CD8-positive, alpha-beta memory T cell (primary cell): ENCODE results near the gene KRTAP4-5. TPM values are rescaled to one million over a fixed set of nuclear protein-coding genes. Genes with fewer than 3 reads are reported as not detected.
"Not testable (repeated sequence)": the region's sequence is repeated elsewhere in the genome, so short reads cannot be mapped to it uniquely, and the experiment has no call there.

Experiments
- CTCF ChIA-PET: fragments of 350-600 bp; sonication (Branson Sonifier 250); formaldehyde crosslinking; loops from one replicate; lab custom pipeline; 2021; ENCODE audit warnings: antibody characterized with exemption; lab: Charles Lee
- POLR2A ChIA-PET: fragments of 350-600 bp; sonication (Branson Sonifier 250); formaldehyde crosslinking; loops from one replicate; lab custom pipeline; 2021; ENCODE audit warnings: antibody characterized with exemption; lab: Charles Lee
- DNase-seq, 5 donors: peaks; one replicate each; pipeline versions ENCODE4 v3.0.0 to v3.0.0-alpha.2; 2020 to 2022; ENCODE audit warnings: mixed read lengths in 1 of 5
- H3K27ac ChIP-seq: one replicate; pipeline ENCODE4 v1.7.0; 2013; ENCODE audit warnings: low read depth, mild to moderate bottlenecking, low read length, moderate library complexity
- H3K27me3 ChIP-seq: 2 replicates; pipeline ENCODE4 v1.7.0; 2013; ENCODE audit warnings: low read length, mild to moderate bottlenecking; ENCODE audit not compliant: insufficient read depth, poor library complexity, severe bottlenecking
- H3K36me3 ChIP-seq: 2 replicates; pipeline ENCODE4 v1.7.0; 2013; ENCODE audit warnings: mild to moderate bottlenecking, low read length, moderate library complexity; ENCODE audit not compliant: insufficient read depth
- H3K4me1 ChIP-seq: 2 replicates; pipeline ENCODE4 v1.7.0; 2013; ENCODE audit warnings: mild to moderate bottlenecking, low read length, moderate library complexity; ENCODE audit not compliant: insufficient read depth
- H3K4me3 ChIP-seq: 2 replicates; pipeline ENCODE4 v1.7.0; 2013; ENCODE audit warnings: mild to moderate bottlenecking, low read length
- H3K9me3 ChIP-seq: 2 replicates; pipeline ENCODE4 v1.7.0; 2013; ENCODE audit warnings: mild to moderate bottlenecking, low read length
- H3K27ac Mint-ChIP-seq, 8 donors: one replicate each; pipeline ENCODE4 v1.8.0; 2020 to 2021; ENCODE audit warnings: mixed read lengths in 8 of 8, mild to moderate bottlenecking in 6 of 8, inconsistent platforms in 3 of 8, moderate library complexity in 3 of 8
- H3K27me3 Mint-ChIP-seq, 2 donors: one replicate each; pipeline ENCODE4 v1.8.0; 2020 to 2021; ENCODE audit warnings: mixed read lengths in 2 of 2, mild to moderate bottlenecking in 1 of 2, moderate library complexity in 1 of 2
- H3K36me3 Mint-ChIP-seq, 3 donors: one replicate each; pipeline ENCODE4 v1.8.0; 2020 to 2021; ENCODE audit warnings: mixed read lengths in 3 of 3, inconsistent platforms in 1 of 3, mild to moderate bottlenecking in 1 of 3
- H3K4me1 Mint-ChIP-seq, 3 donors: one replicate each; pipeline ENCODE4 v1.8.0; 2020 to 2021; ENCODE audit warnings: mixed read lengths in 3 of 3, inconsistent platforms in 1 of 3, mild to moderate bottlenecking in 1 of 3
- H3K4me3 Mint-ChIP-seq, 7 donors: one replicate each; pipeline ENCODE4 v1.8.0; 2020 to 2021; ENCODE audit warnings: mixed read lengths in 7 of 7, mild to moderate bottlenecking in 6 of 7, moderate library complexity in 4 of 7, inconsistent platforms in 2 of 7
- H3K9me3 Mint-ChIP-seq, 5 donors: one replicate each; pipeline ENCODE4 v1.8.0; 2020 to 2022; ENCODE audit warnings: mixed read lengths in 5 of 5, mild to moderate bottlenecking in 3 of 5, moderate library complexity in 2 of 5, inconsistent platforms in 1 of 5
- polyA plus RNA-seq: library from polyadenylated mRNA; unstranded; fragments of 300-500 nt; fragmentation: Illumina TruSeq; gene quantifications from one replicate; pipeline ENCODE4 v1.2.3, GENCODE V29; 2021
- total RNA-seq, 2 experiments: library from RNA; stranded (reverse); gene quantifications; one replicate each; pipeline ENCODE4 v1.2.3, GENCODE V29; 2021

The KRTAP4-5 gene
- total and polyA plus RNA-seq, 3 experiments from 2014 or later, result not detected

DNA sequence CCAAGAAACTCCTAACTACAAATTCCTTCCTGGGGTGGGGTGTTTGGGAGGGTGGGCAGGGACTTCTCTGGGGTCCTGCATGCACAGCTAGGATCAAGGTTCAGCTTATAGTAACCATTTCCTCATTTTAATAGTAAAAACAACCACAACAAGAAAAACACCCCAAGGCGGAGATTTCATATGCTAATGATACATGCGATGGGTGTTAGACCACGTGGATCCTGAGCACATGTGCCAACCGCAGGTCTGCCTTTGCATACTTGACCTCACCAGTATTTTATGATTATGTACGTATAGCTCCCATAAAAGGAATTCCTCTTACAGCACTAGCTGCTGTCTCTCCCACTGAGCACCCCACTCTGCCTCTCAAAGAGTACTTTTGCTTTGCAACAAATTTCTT, 33.3 kb downstream of the KRTAP4-5 start:
- Mint-ChIP-seq H3K9me3 (peaks cover 0 to 2% (median 0%) of the 10 kb centered on the region in 5 donors), H3K4me1 (peaks cover 12 to 20% (median 15%) of the 10 kb centered on the region in 3 donors), H3K36me3 (peaks cover 0 to 10% (median 0%) of the 10 kb centered on the region in 3 donors), H3K27me3 (peaks cover 5 to 49% of the 10 kb centered on the region in 2 donors), H3K27ac (peak overlapping the region in 1 of 8 donors; percentile 38), H3K4me3 (no peak overlapping the region)
- CTCF ChIA-PET, result no interaction called here
- Histone ChIP-seq H3K36me3 (no peaks in the 10 kb centered on the region), H3K9me3 (no peaks in the 10 kb centered on the region), H3K4me1 (peaks cover 15% of the 10 kb centered on the region), H3K27ac (no peak overlapping the region), H3K4me3 (no peak overlapping the region), H3K27me3 (no peaks in the 10 kb centered on the region)
- DNase-seq, result no peak
- POLR2A ChIA-PET, result no interaction called here

GRCh38 chr17:41111151-41111885, 38.3 kb downstream of the KRTAP4-5 start:
- CTCF ChIA-PET, result no interaction called here
- Histone ChIP-seq H3K36me3 (no peaks in the 10 kb centered on the region), H3K27ac (no peak overlapping the region), H3K9me3 (no peaks in the 10 kb centered on the region), H3K4me1 (no peaks in the 10 kb centered on the region), H3K4me3 (no peak overlapping the region), H3K27me3 (no peaks in the 10 kb centered on the region)
- Mint-ChIP-seq H3K27me3 (peaks cover 4 to 57% of the 10 kb centered on the region in 2 donors), H3K27ac (no peak overlapping the region), H3K36me3 (peaks cover 0 to 9% (median 0%) of the 10 kb centered on the region in 3 donors), H3K9me3 (peaks cover 0 to 5% (median 0%) of the 10 kb centered on the region in 5 donors), H3K4me3 (no peak overlapping the region), H3K4me1 (peaks cover 0 to 6% (median 4%) of the 10 kb centered on the region in 3 donors)
- POLR2A ChIA-PET, result no interaction called here
- DNase-seq, result no peak

DNA sequence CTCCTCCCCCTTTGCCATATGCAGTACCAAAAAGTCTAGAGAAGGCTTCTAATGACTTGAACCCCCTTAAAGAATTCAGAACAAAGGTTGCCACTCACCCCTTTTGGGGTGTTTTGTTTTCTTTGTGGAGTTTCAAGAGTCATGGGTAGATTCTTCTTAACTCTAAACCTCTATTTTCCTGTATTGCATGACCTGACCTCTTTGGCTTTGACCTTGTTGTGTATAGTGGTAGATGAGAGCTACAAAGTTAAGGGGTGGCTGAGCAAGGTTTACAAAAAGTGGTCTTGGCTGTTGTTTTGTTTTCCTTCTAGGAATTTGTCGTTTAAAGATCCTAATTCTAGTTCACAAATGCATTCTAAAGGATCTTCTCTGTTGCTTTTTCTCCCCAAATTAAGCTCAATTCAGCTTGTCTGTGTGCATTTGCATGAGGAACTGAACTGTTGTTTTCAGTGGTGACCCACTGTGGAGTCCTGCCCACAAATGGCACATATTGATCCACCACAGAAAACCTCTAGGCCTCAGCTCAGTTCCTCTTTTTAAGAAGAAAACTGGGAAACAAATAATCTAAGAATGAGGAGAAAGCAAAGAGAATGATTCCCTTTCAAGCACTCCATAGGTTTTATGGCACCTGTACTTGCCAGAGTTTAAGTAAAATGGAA, 40.8 kb downstream of the KRTAP4-5 start:
- H3K36me3 Mint-ChIP-seq, POLR2A ChIA-PET, H3K27me3 ChIP-seq, H3K4me3 ChIP-seq, H3K9me3 ChIP-seq, H3K4me1 Mint-ChIP-seq, H3K4me1 ChIP-seq, DNase-seq, H3K9me3 Mint-ChIP-seq, H3K27ac ChIP-seq, H3K36me3 ChIP-seq: not testable (repeated sequence)
- CTCF ChIA-PET, result interaction anchor here (0.6 kb wide), 1 partner anchor 49 kb away, joined by 3 read pairs; no protein-coding TSS in a partner anchor
- Mint-ChIP-seq H3K27me3 (peaks cover 0 to 48% of the 10 kb centered on the region in 2 donors), H3K27ac (peak overlapping the region in 3 of 8 donors; percentile 1 to 44 (median 29)), H3K4me3 (peak overlapping the region in 3 of 7 donors; percentile 1 to 52 (median 4))

- peak overlapping the region in 2 of 8 donors; percentile 42 to 77 for H3K27ac Mint-ChIP-seq
- Histone ChIP-seq H3K27me3 (no peaks in the 10 kb centered on the region), H3K9me3 (no peaks in the 10 kb centered on the region), H3K4me1 (no peaks in the 10 kb centered on the region), H3K27ac (no peak overlapping the region), H3K36me3 (no peaks in the 10 kb centered on the region), H3K4me3 (no peak overlapping the region)
- ChIA-PET POLR2A (no interaction called here), CTCF (no interaction called here)
- DNase-seq, result no peak
- peaks cover 0 to 44% of the 10 kb centered on the region in 2 donors for H3K27me3 Mint-ChIP-seq
- peak overlapping the region in 1 of 7 donors; percentile 52 for H3K4me3 Mint-ChIP-seq
- H3K4me1 Mint-ChIP-seq, result peaks cover 0 to 6% (median 4%) of the 10 kb centered on the region in 3 donors
- peaks cover 0 to 6% (median 0%) of the 10 kb centered on the region in 3 donors for H3K36me3 Mint-ChIP-seq
- peaks cover 0 to 5% (median 0%) of the 10 kb centered on the region in 5 donors for H3K9me3 Mint-ChIP-seq
Measured at GRCh38 chr17:41107941-41108450, 41.6 kb downstream of the KRTAP4-5 start.

GRCh38 chr17:41105347-41105746, 44.3 kb downstream of the KRTAP4-5 start, which contains the start of gene KRTAP4-9:
KRTAP4-9 (plus strand) TSS chr17:41105389; CDS start chr17:41105389, 0 bp downstream.
- H3K36me3 Mint-ChIP-seq, H3K27ac ChIP-seq, H3K9me3 Mint-ChIP-seq, H3K4me3 ChIP-seq, H3K27me3 ChIP-seq, POLR2A ChIA-PET, H3K9me3 ChIP-seq, H3K4me1 Mint-ChIP-seq, CTCF ChIA-PET, H3K27ac Mint-ChIP-seq, H3K36me3 ChIP-seq, H3K4me1 ChIP-seq, DNase-seq: not testable (repeated sequence)
- Mint-ChIP-seq H3K4me3 (peak within 1 kb of the TSS in 1 of 7 donors; percentile 75), H3K27me3 (peaks cover under 1 to 40% of the 10 kb centered on the region in 2 donors)

DNA sequence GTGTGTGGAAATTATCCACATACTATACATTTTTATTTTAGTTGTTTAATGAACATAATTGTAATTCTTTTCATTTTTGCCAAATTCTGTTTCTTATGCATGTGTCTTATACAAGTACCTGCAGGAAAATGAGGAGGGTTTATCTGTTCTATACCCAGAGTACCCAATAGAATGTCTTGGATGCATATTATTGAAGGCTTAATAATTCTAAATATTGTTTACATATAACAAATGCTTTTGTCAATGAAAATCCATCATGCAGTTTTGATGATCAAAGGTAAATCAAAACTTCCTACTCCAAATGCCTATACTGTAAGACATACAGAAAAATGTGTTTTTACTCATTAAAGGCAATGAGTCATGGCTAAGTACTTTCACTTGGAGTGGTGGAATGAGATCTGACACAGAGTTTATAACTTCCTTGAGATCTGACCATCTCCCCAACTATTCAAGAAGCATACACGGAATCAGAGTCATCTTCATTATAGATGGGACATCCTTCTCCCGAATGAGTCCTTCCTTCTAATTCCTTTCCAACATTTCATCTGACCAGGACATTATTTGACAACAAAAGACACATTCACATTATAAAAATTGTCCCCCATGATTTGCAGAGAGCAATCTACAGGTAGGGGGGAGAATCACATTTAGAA, 45.1 kb downstream of the KRTAP4-5 start:
- H3K27me3 ChIP-seq, H3K27ac ChIP-seq, H3K4me1 ChIP-seq, CTCF ChIA-PET, H3K36me3 ChIP-seq, H3K36me3 Mint-ChIP-seq, DNase-seq, H3K4me3 Mint-ChIP-seq, H3K9me3 Mint-ChIP-seq, H3K4me3 ChIP-seq, H3K9me3 ChIP-seq, POLR2A ChIA-PET, H3K27ac Mint-ChIP-seq: not testable (repeated sequence)
- peaks cover 0 to 13% (median 11%) of the 10 kb centered on the region in 3 donors for H3K4me1 Mint-ChIP-seq
- peaks cover 5 to 40% of the 10 kb centered on the region in 2 donors for H3K27me3 Mint-ChIP-seq

GRCh38 chr17:41103896-41104295, 45.7 kb downstream of the KRTAP4-5 start:
- peaks cover 0 to 12% (median 11%) of the 10 kb centered on the region in 3 donors for H3K4me1 Mint-ChIP-seq
- no peaks in the 10 kb centered on the region for H3K4me1 ChIP-seq
- no peaks in the 10 kb centered on the region for H3K27me3 ChIP-seq
- no peak for DNase-seq
- ChIA-PET CTCF (no interaction called here), POLR2A (no interaction called here)
- no peak overlapping the region for H3K27ac ChIP-seq
- no peak overlapping the region for H3K4me3 ChIP-seq
- H3K9me3 Mint-ChIP-seq, result no peaks in the 10 kb centered on the region
- H3K36me3 ChIP-seq, result no peaks in the 10 kb centered on the region
- no peaks in the 10 kb centered on the region for H3K36me3 Mint-ChIP-seq
- peaks cover 5 to 38% of the 10 kb centered on the region in 2 donors for H3K27me3 Mint-ChIP-seq
- no peak overlapping the region for H3K27ac Mint-ChIP-seq
- H3K4me3 Mint-ChIP-seq, result no peak overlapping the region
- no peaks in the 10 kb centered on the region for H3K9me3 ChIP-seq
